ENCODE measurements around the gene ZNF337. TPM values are rescaled to one million over a fixed set of nuclear protein-coding genes. Genes with fewer than 3 reads are reported as not detected.

The ZNF337 gene
- polyA plus RNA-seq, 3 donors, result 2.1 to 12.0 (median 3.0) TPM

DNA sequence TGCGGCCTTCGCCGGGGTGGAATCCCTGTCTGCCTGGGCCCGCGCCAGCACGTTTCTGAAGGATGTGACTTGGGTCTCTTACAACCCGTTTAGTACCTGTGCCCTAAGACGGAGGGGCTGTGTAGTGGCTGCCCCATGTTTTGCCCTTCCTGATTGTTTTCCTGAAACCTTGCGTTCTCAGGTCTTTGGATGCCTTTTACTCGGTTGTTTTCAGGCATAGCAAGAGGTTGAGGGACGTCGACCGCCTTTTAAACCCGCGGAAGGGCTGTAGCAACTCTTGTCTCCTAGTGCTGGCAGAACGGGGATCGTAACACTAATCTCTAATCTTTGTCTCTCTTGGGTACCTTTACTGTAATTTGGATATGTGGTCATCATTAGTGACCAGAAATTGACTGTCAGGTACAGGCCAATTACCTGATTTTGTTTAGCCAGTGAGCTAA lies 72.1 kb downstream of the ZNF337 start:
- H3K27ac ChIP-seq (ENCODE audit: low read depth in 1 of 2, low read length in 2 of 2), result peak overlapping the region; percentile 73 to 76
- peaks cover 23 to 31% of the 10 kb centered on the region in 2 donors for H3K4me1 ChIP-seq (ENCODE audit: control insufficient read depth in 1 of 2, insufficient read depth in 2 of 2, low read length in 2 of 2)
- Mint-ChIP-seq H3K27ac (peak overlapping the region; percentile 86 to 96 (median 93)), H3K4me1 (peaks cover 26% of the 10 kb centered on the region), H3K36me3 (peaks cover 1 to 3% of the 10 kb centered on the region in 2 donors), H3K27me3 (ENCODE audit: low read depth in 3 of 3) (peaks cover 2 to 6% (median 5%) of the 10 kb centered on the region in 3 donors), H3K4me3 (peak overlapping the region; percentile 92 to 93), H3K9me3 (peaks cover 7 to 19% (median 11%) of the 10 kb centered on the region in 7 donors)
- peaks cover 4 to 16% of the 10 kb centered on the region in 2 donors for H3K9me3 ChIP-seq (replicated peaks in 1 of 2; ENCODE audit: control insufficient read depth in 1 of 2, insufficient read depth in 1 of 2, low read length in 2 of 2)
- intact Hi-C loops (cut with micrococcal nuclease), result loop anchor here (5.0 to 10.0 kb wide), 2 partner anchors 68 to 630 kb away; partner anchors contain the start of gene APMAP (in 1 of the 2)
- peak overlapping the region; percentile 79 for H3K9ac ChIP-seq (ENCODE audit: insufficient read depth, low read length, poor library complexity, severe bottlenecking)
- DNase-seq, result no peak
- H3K4me2 ChIP-seq (replicated peaks; ENCODE audit: extremely low read depth, low read length, poor library complexity, severe bottlenecking), result peak overlapping the region; percentile 90
- H3K36me3 ChIP-seq (replicated peaks in 1 of 2; ENCODE audit: control insufficient read depth in 1 of 2, insufficient read depth in 2 of 2, low read length in 2 of 2), result no peaks in the 10 kb centered on the region
- no peaks in the 10 kb centered on the region for H3K27me3 ChIP-seq (ENCODE audit: control insufficient read depth in 2 of 2, insufficient read depth in 2 of 2, low read length in 2 of 2)
- TF ChIP-seq, protein P1, sequence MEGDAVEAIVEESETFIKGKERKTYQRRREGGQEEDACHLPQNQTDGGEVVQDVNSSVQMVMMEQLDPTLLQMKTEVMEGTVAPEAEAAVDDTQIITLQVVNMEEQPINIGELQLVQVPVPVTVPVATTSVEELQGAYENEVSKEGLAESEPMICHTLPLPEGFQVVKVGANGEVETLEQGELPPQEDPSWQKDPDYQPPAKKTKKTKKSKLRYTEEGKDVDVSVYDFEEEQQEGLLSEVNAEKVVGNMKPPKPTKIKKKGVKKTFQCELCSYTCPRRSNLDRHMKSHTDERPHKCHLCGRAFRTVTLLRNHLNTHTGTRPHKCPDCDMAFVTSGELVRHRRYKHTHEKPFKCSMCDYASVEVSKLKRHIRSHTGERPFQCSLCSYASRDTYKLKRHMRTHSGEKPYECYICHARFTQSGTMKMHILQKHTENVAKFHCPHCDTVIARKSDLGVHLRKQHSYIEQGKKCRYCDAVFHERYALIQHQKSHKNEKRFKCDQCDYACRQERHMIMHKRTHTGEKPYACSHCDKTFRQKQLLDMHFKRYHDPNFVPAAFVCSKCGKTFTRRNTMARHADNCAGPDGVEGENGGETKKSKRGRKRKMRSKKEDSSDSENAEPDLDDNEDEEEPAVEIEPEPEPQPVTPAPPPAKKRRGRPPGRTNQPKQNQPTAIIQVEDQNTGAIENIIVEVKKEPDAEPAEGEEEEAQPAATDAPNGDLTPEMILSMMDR (IDR thresholded peaks at IDR 0.05), result no peak
- peaks cover 14% of the 10 kb centered on the region for H3K79me2 ChIP-seq (ENCODE audit: insufficient read depth, low read length)
- H4K20me1 ChIP-seq (ENCODE audit: insufficient read depth, low read length), result no peaks in the 10 kb centered on the region
- peak overlapping the region; percentile 54 to 87 (median 66) for H3K4me3 ChIP-seq (replicated peaks in 1 of 3; ENCODE audit: low read depth in 2 of 3, low read length in 3 of 3)
- peak overlapping the region; percentile 100 for H2AFZ ChIP-seq (ENCODE audit: insufficient read depth, low read depth, low read length, poor library complexity, severe bottlenecking)
- WGBS (ENCODE audit: insufficient coverage), result 53% methylated on average over 15 of the region's 17 CpGs

Small RNA genes within 50 kb of the gene (small RNA-seq; reads per million reads assigned to genes)
- gene RN7SL594P (ENCODE audit: insufficient read length, low read depth), result not detected

Other genes with a start within 250 kb of the ZNF337 start
- under 1 TPM in 2 of 3 donors, not detected in 1; 0.08 to 0.15 TPM for gene NINL, start 111.3 kb downstream of the ZNF337 start, polyA plus RNA-seq
- gene NANP, start 72.8 kb downstream of the ZNF337 start, polyA plus RNA-seq, result 1 to 10 TPM; 1.7 to 2.6 (median 2.2) TPM

Data from CD14-positive monocyte (primary cell).